CD4-positive, alpha-beta T cell treated with Interleukin-6 for 4 hours (primary cell): ENCODE measurements around the gene TAMALIN.
A peak's percentile ranks its signal among the peaks of the same experiment; 100 is the strongest.
"Not testable (repeated sequence)": the region's sequence is repeated elsewhere in the genome, so short reads cannot be mapped to it uniquely, and the experiment has no call there.

ENCODE experiments used
- DNase-seq: peaks from one replicate; pipeline ENCODE4 v3.0.0-alpha.2; 2020; ENCODE audit warnings: mixed read lengths

Gene TAMALIN

GRCh38 chr12:52006726-52007157 is at the start of gene TAMALIN:
TSS of gene TAMALIN (plus strand) at chr12:52006946. CDS start at chr12:52007020, 74 bp downstream.
- DNase-seq = peak; percentile 88

- no peak for DNase-seq
These were observed 48.2 kb upstream of the TAMALIN start for GRCh38 chr12:51958542-51958941.

DNA sequence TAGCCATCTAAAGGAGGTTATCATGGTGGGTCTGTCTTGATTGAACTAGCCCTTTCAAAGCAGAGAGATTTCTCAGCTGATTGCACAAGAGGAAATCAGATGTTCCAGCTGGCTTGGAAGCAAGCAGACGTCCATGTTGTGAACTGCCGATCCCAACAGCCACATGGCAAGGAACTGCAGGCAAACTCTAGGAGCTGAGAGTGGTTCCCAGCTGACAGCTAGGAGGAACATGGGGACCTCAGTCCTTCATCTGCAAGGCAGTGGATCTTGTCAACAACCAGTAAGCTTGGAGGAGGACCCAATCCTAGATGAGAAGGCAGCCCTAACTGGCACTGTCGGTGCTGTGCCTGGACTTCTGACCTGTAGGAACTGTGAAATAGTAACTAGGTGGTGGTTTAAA is 47.5 kb upstream of the TAMALIN start:
- DNase-seq = no peak

GRCh38 chr12:51959921-51960320 is 46.8 kb upstream of the TAMALIN start:
- DNase-seq = no peak

DNA sequence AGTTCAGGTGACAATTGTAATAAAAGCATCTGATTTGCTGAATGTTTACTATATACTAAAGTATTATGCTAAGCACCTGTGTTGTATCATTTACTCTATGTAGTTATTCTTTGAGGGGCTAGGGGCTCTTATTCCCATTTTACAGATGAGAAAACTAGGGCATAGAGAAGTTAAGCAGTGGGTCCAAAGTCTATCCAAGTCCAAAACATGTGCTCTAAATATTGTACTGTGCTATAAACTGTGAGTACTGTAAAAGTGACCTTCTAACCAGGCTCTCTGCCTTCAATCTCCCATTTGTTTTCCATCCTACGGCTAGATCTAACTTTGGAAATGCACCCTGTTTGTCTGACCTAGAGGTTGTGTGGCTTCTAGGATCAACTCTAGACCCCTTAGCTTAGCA is 46.3 kb upstream of the TAMALIN start:
- no peak for DNase-seq

DNA sequence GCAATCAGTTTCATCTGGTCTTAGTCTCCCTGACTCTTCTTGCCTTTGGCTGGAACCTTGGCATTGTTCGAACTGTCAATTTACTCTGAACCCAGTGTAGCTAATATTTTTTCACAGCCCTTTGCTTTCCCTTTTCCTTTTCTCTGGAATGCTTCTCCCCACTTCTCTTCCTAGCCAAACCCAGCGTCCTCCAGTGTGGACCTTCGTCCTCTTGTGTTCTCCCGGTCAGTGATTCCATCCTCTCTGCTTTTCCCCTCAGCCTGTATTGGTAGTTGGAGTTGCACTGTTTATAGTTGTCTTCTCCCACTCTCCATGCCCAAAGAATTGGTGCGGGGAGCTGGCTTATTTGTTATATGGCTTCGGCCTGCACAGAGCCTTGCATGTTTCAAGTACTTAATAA is 45.9 kb upstream of the TAMALIN start:
- DNase-seq = no peak

- DNase-seq = no peak
These were observed 44.9 kb upstream of the TAMALIN start for GRCh38 chr12:51961834-51962233.

GRCh38 chr12:51962737-51963136 is 44.0 kb upstream of the TAMALIN start:
- no peak for DNase-seq

DNA sequence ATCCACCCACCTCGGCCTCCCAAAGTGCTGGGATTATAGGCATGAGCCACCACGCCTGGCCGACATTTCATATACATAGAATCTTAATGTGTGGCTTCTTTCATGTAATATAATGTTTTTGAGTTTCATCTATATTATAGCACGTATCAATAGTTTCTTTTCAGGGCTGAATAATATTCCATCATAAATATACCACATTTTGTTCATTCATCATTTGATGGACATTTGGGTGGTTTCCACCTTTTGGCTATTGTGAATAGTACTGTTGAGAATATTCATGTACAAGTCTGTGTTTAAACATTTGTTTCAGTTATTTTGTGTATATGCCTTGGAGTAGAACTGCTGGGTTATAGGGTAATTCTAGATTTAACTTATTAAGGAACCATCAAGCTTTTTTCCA is 43.3 kb upstream of the TAMALIN start:
- no peak for DNase-seq

GRCh38 chr12:51969643-51970042 is 37.1 kb upstream of the TAMALIN start:
- DNase-seq = no peak

DNA sequence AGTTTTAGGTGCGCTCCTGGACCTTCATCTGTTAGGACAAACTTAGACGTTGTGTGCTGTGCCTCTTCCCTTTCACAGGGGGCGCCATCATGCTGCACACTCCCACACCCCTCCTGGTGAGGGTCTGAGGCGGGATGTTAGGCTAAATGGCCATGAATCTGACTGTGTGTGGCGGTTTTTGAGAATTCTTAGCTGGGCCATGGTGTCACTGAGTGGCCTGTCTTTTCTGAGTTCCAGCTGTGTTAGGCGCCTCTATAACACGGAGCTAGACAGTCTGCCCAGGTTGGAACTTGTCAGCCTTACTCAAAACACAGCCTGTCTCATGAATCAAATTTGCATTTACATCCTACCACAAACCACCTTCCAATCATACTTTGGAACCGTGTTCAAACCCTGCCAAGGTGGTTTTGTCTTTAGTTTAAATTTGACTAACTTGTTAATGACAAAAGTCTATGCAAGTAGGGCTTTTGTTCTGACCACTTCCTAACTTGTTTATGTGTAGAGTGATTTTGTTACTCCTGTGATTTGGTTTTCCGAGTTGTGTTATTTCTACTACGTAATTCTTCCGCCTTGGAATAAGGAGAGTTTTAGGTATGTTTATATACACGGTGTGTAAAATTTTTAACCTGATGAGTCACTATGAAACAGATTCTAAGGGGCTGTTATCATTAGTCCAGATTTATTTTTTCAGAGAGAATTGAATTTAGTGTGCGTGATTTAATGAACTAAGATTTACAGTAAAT is 35.7 kb upstream of the TAMALIN start:
- DNase-seq = peak; percentile 42

DNA sequence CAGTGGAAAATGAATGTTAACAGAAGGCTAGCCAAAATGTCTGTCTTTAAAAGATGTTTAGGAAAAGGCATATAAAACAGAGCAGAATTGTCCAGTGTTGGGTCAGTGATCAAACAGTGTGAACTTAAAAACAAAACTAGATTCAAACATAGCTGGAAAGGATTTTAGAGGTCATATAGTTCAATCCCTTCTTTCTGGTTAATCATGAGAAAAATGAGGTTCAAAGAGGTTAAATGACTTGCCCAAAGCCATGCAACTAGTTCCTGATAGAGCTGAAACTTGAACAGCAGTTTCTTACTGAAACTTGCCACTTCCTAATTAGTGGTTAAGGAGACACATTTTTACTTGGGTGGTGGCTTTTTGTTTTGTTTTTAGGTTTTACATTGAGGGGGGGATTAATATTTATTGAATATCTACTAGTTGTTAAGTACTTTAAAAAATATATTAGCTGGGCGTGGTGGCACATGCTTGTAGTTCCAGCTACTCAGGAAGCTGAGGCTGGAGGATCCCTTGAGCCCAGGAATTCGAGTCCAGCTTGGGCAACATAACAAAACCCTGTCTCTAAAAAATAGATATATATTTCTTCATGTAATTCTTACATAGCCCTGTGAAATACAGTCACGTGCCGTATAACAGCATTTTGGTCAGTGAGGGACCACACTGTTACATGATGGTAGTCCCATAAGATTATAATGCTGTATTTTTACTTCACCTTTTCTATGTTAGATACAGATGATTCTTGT is 34.9 kb upstream of the TAMALIN start:
- DNase-seq = no peak

- DNase-seq = no peak
These were observed 34.3 kb upstream of the TAMALIN start for GRCh38 chr12:51972422-51972812.

DNA sequence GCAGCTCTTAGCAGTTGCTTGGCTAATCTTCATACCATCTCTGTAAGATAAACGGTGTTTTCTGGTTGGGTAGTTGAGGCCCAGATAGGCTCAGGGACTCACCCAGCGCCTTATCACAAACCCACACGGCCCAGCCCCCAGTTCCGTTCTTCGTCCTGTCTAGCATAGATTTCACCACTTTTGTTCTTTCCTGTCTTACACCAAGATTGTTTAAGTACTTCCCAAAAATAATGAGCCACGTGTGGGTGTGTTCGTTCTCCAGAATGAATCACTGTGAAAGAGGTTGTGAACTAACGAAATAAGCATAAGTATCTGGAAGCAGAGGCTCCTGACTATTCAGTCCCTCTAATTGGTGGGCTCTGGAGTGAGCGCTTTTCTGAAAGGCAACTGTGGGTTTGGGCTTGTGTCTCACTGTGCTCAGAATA is 33.9 kb upstream of the TAMALIN start:
- DNase-seq = peak; percentile 65

- DNase-seq = no peak
These were observed 33.2 kb upstream of the TAMALIN start for GRCh38 chr12:51973560-51973959.

- DNase-seq = peak; percentile 35
These were observed 32.1 kb upstream of the TAMALIN start for GRCh38 chr12:51974646-51975045.

- no peak for DNase-seq
These were observed 31.6 kb upstream of the TAMALIN start for GRCh38 chr12:51975196-51975595.

DNA sequence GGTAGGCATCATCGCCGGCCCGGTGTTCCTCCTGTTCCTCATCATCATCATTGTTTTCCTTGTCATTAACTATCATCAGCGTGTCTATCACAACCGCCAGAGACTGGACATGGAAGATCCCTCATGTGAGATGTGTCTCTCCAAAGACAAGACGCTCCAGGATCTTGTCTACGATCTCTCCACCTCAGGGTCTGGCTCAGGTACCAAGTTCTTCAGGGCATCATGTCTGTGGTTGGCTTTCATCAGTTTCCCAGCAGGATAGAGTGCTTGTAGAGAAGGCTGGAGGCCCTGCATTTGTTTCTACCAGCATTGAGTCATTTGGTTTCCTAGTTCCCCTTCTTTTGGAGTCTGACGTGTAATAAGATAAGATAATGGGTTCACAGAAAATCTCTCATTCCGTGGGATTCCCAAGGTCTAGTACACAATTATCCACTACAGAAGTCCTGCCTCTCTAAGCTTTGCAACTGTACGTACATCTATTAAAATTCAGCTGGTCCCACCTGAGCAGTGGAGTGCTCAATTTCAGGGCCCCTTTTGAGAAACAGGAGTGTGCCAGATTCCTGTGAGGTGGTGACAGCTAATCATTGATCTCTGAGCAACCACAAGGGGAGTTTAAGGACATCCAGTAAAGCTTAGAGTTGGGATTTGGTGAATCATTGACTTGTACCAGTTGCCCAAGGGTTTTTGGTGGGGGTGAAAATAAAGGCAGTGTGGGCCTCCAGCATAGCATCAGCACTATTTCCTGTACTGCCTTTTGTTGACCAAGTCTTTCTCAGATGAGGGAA is 30.2 kb upstream of the TAMALIN start:
- DNase-seq = no peak

DNA sequence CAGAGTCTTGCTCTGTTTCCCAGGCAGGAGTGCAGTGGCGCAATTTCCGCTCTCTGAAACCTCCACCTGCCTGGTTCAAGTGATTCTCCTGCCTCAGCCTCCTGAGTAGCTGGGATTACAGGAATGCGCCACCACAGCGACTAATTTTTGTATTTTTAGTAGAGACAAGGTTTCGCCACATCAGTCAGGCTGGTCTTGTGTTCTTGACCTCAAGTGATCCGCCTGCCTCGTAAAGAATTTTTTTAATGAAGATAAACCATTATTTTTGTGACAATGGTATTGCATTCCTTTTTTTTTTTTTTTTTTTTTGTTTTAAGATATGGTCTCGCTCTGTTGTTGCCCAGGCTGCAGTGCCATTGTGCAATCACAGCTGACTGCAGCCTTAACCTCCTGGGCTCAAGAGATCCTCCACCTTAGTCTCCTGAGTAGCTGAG is 29.4 kb upstream of the TAMALIN start:
- DNase-seq = no peak

DNA sequence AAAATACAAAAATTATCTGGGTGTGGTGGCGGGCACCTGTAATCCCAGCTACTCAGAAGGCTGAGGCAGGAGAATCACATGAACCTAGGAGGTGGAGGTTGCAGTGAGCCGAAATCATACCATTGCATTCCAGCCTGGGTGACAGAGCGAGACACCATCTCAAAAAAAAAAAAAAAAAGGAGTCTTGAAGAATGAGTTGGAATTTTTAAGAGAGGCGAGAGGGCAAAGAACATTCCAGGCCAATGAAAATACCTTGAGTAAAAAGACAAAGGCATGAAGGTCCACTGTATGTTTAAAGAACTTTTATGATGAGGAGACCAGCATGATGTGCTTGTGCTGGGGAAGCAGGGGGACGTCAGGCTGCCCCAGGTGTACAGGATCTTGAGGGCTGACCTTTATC is 27.4 kb upstream of the TAMALIN start:
- not testable (repeated sequence) for DNase-seq

DNA sequence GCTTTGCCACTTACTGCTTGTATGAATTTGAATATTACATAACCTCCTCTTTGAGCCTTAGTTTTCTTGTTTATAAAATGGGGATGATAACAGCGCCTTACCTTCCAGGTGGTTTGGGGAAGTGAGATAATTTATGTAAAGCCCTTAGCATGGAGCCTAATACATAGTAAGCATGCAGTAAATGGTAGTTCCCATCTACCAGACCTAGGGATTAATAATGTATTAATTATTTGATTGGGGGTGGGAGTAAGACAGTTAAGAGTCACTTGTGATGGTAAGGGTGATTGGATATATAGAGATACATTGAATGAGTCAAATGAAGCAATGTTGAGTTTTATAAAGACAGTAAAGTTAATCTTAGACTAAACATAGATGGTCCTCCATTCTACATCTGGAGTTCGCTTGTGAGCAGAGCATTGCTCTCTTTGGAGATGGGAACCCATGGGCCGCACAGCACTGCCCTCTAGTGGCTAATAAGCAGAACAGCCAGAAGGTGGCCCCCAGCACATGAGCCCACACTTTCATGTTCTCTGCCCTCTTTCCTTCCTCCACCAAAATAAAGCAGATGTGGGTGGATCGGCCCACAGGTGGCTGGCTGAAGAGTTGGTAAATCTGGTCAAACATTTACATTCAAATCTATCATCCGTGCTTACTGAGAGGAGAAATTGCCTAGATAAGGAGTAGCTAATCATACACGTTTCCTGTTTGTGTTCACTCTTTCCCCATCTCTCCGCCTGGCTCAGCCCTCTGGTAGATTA is 26.5 kb upstream of the TAMALIN start:
- peak; percentile 70 for DNase-seq

DNA sequence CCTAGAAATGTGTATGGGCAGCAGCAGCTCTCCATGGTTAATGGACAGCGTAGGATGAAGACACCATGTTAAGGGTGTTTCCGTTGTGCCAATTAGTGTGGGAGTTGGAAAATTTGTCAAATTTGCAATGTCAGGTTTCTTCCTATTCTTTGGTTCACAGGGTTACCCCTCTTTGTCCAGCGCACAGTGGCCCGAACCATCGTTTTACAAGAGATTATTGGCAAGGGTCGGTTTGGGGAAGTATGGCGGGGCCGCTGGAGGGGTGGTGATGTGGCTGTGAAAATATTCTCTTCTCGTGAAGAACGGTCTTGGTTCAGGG is 26.0 kb upstream of the TAMALIN start:
- DNase-seq = no peak

DNA sequence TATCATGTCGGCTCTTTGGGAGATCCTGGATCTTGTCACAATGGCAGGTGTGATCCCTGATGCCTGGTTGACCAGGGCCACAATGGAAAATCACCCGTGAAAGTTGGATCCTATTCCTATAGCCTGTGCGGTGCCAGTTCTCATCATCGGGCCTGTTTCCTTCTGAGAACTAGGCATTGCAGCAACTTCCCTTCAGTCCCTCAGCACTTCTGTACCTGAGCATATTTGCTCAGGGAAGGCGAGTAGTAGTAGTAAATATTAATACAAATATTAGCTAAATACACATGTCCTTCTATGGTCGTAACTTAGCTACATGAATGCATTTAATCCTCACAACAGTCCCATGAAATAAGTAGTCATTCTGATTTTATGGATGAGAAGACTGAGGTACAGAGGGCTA is 22.1 kb upstream of the TAMALIN start:
- no peak for DNase-seq
